AG09319 (cell line): Measurements from ENCODE around the gene PHF21B.

Experiments used
- DNase-seq: peaks from one replicate; pipeline ENCODE4 v3.0.0-alpha.2; 2010; ENCODE audit warnings: low read depth; ENCODE audit errors: extremely low read depth
- CTCF ChIP-seq: IDR thresholded peaks from 2 replicates; pipeline ENCODE4 v1.5.1; 2011; ENCODE audit warnings: low read depth, mild to moderate bottlenecking, inconsistent platforms, low read length, moderate library complexity

PHF21B gene

GRCh38 chr22:45051419-45051818 lies 41.6 kb upstream of the PHF21B start:
- no peak for DNase-seq
- TF ChIP-seq CTCF: no peak

GRCh38 chr22:45047260-45047659 lies 37.5 kb upstream of the PHF21B start:
- DNase-seq: no peak
- no peak for TF ChIP-seq CTCF

- DNase-seq: no peak
- TF ChIP-seq CTCF: no peak
Measured at GRCh38 chr22:45045208-45045607, 35.4 kb upstream of the PHF21B start.

GRCh38 chr22:45042263-45042662 lies 32.5 kb upstream of the PHF21B start:
- no peak for DNase-seq
- TF ChIP-seq CTCF: no peak

GRCh38 chr22:45039133-45039532 lies 29.3 kb upstream of the PHF21B start:
- no peak for TF ChIP-seq CTCF
- no peak for DNase-seq

- DNase-seq: no peak
- no peak for TF ChIP-seq CTCF
Measured at GRCh38 chr22:45036154-45036553, 26.3 kb upstream of the PHF21B start.

GRCh38 chr22:45034821-45035220 lies 25.0 kb upstream of the PHF21B start:
- DNase-seq: no peak
- TF ChIP-seq CTCF: no peak
